GM12874 (cell line): Measurements from ENCODE around the gene KRTAP10-9.

Source experiments
- CTCF ChIP-seq: IDR thresholded peaks from 2 replicates; pipeline ENCODE4 v1.5.1; 2011; ENCODE audit warnings: low read depth, mild to moderate bottlenecking, control low read depth, low read length, moderate library complexity; ENCODE audit not compliant: insufficient read depth

KRTAP10-9 gene

DNA sequence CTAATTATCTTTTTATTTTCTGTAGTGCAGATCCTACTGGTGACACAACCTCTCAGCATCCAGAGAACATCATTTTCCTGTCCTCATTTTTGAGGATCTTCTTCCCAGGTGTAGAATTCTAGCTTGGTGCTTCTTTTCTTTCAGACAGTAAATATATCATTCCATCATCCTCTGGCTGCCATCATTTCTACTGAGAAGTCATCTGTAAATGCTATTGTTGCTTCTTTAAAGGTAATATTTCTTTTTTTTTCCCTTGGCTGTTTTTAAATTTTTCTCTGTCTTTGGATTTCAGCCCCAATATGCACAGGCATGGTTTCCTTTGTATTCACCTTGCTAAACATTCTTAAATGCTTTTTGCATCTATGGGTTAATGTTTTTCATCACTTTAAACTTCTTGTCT lies 3.3 kb upstream of the KRTAP10-9 start:
- TF ChIP-seq CTCF = no peak

DNA sequence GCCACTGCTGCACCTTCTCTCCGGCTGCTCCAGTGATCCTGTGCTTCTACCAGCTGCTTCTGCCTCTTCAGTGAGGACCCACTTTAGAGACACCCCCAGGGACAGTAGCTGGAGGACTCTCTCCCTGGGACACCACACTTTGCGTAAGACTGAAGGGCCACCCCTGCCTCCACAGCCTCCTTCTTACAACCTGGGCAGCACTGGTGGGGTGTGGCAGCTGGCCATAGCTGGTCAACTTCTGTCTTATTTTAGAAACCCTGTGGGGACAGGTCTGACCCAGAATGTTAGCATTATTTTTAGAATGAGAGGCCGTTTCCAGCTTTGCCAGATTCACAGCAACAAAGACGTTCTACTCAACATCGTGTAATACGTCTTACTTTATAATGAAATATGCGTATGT lies 1.1 kb upstream of the KRTAP10-9 start:
- no peak for TF ChIP-seq CTCF

DNA sequence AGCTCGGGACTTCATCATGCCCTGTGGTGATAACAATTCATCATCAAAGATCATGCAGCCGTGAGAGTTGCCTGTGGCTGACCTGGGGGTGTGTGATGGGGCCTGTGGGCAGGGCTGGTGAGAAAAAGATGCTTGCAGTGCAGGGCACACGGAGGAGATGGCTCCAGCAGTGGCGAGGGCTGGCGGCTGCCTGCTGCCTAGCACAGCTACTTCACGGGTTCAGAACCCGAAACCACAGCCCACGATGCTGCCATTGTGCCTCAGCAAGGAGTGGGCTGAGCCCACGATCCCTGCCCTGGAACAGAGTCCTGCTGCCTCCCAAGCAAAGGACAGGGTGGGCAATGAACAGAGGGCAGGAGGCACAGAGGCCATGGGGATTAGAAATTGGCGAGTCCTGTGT lies 631 bp upstream of the KRTAP10-9 start:
- no peak for TF ChIP-seq CTCF

DNA sequence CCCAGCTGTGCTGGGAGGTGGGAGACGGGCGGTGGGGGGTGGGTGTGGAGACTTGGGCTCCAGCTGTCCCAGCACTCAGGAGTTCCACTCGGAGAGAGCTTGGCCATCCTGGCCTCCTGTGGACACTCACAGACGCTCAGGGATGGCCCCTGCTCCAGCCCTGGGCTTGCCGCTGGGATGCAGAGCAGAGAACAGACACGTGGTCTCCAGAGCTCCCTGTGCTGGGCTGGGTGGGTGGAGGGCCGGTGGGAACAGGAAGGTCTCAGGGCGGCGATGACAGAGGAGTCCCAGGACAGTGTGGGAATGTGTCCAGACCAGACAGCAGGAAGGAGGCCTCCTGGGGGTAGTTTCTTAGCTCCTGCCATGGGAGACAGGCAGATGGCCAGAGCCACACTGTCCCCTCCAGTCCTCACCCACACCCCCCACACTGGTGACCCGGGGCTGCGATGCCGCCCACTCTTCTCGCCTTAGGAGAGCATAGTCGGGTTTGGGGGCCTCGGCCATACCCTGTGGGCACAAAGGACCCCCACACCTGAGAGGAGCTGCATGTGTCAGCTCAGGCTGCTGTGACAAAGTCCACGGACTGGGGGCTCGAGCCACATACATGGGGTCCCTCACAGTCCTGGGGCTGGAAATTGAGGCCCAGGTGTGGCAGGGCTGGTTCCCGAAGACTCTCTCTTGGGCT lies 2.0 kb downstream of the KRTAP10-9 start:
- no peak for TF ChIP-seq CTCF

DNA sequence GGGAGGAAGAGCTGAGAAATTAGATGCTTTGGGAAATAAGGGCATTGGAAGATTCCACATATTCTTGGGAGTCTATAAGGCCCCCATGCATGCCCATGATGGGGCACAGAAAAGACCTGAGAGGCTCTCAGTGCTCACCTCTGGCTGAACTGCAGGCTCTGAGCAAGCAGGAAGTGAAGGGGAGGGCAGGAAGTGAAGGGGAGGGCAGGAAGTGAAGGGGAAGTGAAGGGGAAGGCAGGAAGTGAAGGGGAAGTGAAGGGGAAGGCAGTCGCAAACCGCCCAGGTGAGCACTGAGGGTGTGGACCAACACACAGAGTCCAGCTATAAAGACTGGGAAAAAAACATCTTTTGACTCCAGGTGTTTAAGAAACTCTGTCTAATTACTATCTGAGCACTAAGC lies 3.5 kb downstream of the KRTAP10-9 start:
- TF ChIP-seq CTCF = no peak

DNA sequence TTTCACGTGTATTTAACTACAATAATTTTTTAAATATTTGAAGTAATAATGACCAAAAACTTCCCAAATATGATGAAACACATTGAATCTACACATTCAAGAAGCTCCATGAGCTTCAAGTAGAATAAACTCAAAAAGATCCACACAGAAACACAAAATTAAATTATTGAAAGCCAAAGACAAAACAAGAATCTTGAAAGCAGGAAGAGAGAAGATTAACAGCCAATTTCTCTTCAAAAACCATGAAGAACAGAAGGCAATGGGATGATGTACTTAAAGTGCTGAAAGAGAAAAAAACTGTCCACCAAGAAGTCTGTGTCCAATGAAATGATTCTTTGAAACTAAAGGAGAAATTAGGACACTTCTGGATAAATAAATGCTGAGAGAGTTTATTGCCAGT lies 5.2 kb downstream of the KRTAP10-9 start:
- no peak for TF ChIP-seq CTCF

DNA sequence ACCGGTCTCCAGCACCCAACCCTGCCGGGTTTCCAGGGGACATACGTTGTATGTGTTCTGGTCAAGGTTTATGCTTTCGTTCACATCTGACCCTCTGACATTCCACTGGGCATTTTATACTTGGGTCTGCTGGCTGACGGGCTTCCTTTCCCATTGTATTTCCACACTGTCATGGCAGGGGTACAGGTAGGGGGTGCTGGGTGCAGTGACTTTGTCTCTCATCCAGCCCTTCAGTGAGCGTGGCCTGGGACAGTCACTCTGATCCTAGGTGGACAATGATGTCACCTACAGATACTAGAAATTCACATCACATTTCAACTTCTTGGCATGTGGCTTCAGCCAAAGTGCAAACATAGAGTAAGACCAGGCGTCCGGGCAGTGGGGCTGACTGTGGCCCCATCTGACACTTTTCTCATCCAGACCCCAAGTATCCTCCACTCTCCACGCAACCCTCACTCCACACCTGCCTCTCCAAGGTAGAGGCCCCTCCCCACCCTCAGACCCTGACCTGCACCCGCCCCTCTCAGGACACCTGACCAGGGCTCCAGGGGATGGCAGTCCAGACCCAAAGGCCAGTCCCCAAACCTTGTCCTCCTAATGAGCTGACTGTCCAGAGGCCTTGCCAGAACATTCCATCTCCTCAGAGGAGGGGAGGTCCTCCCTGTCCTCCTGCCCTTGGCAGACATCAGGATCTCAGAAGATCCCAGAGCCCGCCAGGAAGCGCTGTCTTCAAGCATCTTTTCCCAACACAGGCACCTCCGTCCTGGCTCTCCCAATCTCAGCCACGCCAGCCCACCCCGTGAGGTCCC lies 9.5 kb downstream of the KRTAP10-9 start:
- TF ChIP-seq CTCF = no peak
